ENCODE measurements around the gene FBXO48. TPM values are rescaled to one million over a fixed set of nuclear protein-coding genes. Genes with fewer than 3 reads are reported as not detected.

The FBXO48 gene
- total and polyA plus RNA-seq, 2 of the 4 experiments (the other 2 are of a cell fraction), result 0.18 to 0.43 TPM

DNA sequence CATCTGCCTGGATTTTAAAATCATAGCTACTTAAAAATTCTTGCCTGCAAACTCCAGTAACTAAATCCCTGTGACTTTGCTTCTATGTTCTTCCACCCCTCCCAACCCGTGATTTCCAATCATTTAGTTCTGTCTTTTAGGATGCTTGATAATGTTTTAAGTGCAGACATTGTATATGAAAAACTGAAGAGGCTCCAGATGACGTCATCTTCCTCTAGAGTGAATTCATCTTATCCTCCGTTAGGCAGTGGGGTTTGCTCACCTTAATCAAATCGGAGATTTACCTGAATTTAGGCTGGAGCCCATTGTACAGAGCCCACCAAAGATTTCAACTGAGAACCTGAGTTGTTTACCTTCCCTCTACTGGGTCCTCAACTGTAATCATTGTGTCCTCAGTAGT is 10.9 kb downstream of the FBXO48 start:
- Histone ChIP-seq H3K18ac (ENCODE audit: low read depth, low read length) (no peak overlapping the region), H4K20me1 (ENCODE audit: insufficient read depth, low read length) (no peaks in the 10 kb centered on the region), H3K9me3 (ENCODE audit: control insufficient read depth, insufficient read depth, low read length) (no peaks in the 10 kb centered on the region), H3K79me1 (ENCODE audit: low read depth in 1 of 2, low read length in 2 of 2) (no peaks in the 10 kb centered on the region), H3K4me3 (ENCODE audit: insufficient read depth, low read depth, low read length) (no peak overlapping the region), H3K4me2 (ENCODE audit: low read depth, low read length) (no peak overlapping the region), H3K4ac (ENCODE audit: low read depth, low read length) (no peak overlapping the region), H3K36me3 (ENCODE audit: control insufficient read depth, insufficient read depth, low read length) (no peaks in the 10 kb centered on the region), H2AFZ (replicated peaks; ENCODE audit: low read length, poor library complexity) (no peak overlapping the region), H3K9me1 (ENCODE audit: insufficient read depth, low read length) (peaks cover 4% of the 10 kb centered on the region; the same call in 1 of the 2 replicates), H2BK15ac (ENCODE audit: low read depth, low read length) (no peak overlapping the region), H3K56ac (ENCODE audit: extremely low read depth, insufficient read depth, low read length) (no peak overlapping the region), H2AK5ac (ENCODE audit: low read depth, low read length) (no peak overlapping the region), H3K14ac (replicated peaks; ENCODE audit: low read depth, low read length) (no peak overlapping the region), H4K91ac (ENCODE audit: insufficient read depth, low read depth, low read length) (no peak overlapping the region), H3K27me3 (ENCODE audit: control insufficient read depth, insufficient read depth, low read length) (no peaks in the 10 kb centered on the region; the same call in 1 of the 2 replicates), H4K5ac (ENCODE audit: low read depth, low read length) (no peak overlapping the region), H3K4me1 (ENCODE audit: control insufficient read depth, insufficient read depth, low read length) (no peaks in the 10 kb centered on the region), H2BK120ac (ENCODE audit: low read depth, low read length) (no peak overlapping the region), H2AK9ac (replicated peaks; ENCODE audit: low read depth, low read length, poor library complexity) (no peak overlapping the region), H4K8ac (ENCODE audit: low read depth in 2 of 2, low read length in 2 of 2) (no peak overlapping the region), H2BK20ac (ENCODE audit: low read depth, low read length) (no peak overlapping the region), H3K23ac (ENCODE audit: low read depth, low read length) (no peak overlapping the region), H3K9ac (ENCODE audit: low read depth, low read length) (no peak overlapping the region), H2BK5ac (ENCODE audit: low read depth, low read length, poor library complexity, severe bottlenecking) (no peak overlapping the region), H3K27ac (ENCODE audit: insufficient read depth, low read length) (no peak overlapping the region)
- no CpG with 5 or more reads among the region's 4 CpGs for WGBS, 2 experiments (ENCODE audit: extremely low coverage in 2 of 2, insufficient read length in 1 of 2)
- BruUV-seq (replicated peaks), result no TSS peak
- in situ Hi-C loops (cut with MboI; ENCODE audit: low sequenced_read_pairs) (no loop called here), dilution Hi-C loops (cut with HindIII; ENCODE audit: low sequenced_read_pairs, unreplicated experiment) (no loop called here), intact Hi-C loops (cut with micrococcal nuclease) (no loop called here)
- ChIA-PET CTCF (interaction anchor here (0.6 kb wide), 1 partner anchor 324 kb away, joined by 3 read pairs; no protein-coding TSS in a partner anchor), POLR2A (ENCODE audit: unreplicated experiment) (no interaction called here)
- DNase-seq (no peak), ATAC-seq (ENCODE audit: low read depth) (no peak)
- TF ChIP-seq NFE2L2 (IDR thresholded peaks at IDR 0.05; ENCODE audit: low read depth, low read length) (no peak), RAD21 (IDR thresholded peaks at IDR 0.05; ENCODE audit: low read length) (no peak), CEBPB (IDR thresholded peaks at IDR 0.05; ENCODE audit: low read depth, low read length) (no peak), MXI1 (IDR thresholded peaks at IDR 0.05; ENCODE audit: borderline replicate concordance, low read depth, low read length) (no peak), ELK1 (IDR thresholded peaks at IDR 0.05; ENCODE audit: borderline replicate concordance, low read depth, low read length) (no peak), BHLHE40 (IDR thresholded peaks at IDR 0.05; ENCODE audit: low read depth, low read length) (no peak), CHD1 (IDR thresholded peaks at IDR 0.05; ENCODE audit: low read depth, low read length) (no peak), RCOR1 (IDR thresholded peaks at IDR 0.05; ENCODE audit: insufficient replicate concordance, low read length) (no peak), MAFK (IDR thresholded peaks at IDR 0.05; ENCODE audit: low read depth, low read length) (no peak), MAZ (IDR thresholded peaks at IDR 0.05; ENCODE audit: borderline replicate concordance, low read depth, low read length) (no peak), POLR2A (IDR thresholded peaks at IDR 0.05; ENCODE audit: low read depth, low read length) (no peak), CTCF (conservative IDR thresholded peaks at IDR 0.05; ENCODE audit: low read depth, low read length) (no peak), RFX5 (IDR thresholded peaks at IDR 0.05; ENCODE audit: low read depth, low read length) (no peak)
- TF ChIP-seq, protein P1, sequence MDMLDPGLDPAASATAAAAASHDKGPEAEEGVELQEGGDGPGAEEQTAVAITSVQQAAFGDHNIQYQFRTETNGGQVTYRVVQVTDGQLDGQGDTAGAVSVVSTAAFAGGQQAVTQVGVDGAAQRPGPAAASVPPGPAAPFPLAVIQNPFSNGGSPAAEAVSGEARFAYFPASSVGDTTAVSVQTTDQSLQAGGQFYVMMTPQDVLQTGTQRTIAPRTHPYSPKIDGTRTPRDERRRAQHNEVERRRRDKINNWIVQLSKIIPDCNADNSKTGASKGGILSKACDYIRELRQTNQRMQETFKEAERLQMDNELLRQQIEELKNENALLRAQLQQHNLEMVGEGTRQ (IDR thresholded peaks at IDR 0.05; ENCODE audit: low read depth, low read length), result no peak

Measured in IMR-90 (cell line).